H9 (cell line): Measurements from ENCODE around the gene CCDC9B. TPM values are rescaled to one million over a fixed set of nuclear protein-coding genes. Genes with fewer than 3 reads are reported as not detected.

Experiments used
- DNase-seq: peaks from one replicate; pipeline ENCODE4 v3.0.0-alpha.2; 2017
- H2AFZ ChIP-seq: one replicate; pipeline ENCODE4 v1.6.1; 2013; ENCODE audit warnings: mild to moderate bottlenecking, low read length, control low read depth, moderate library complexity
- H2AK5ac ChIP-seq: 2 replicates; pipeline ENCODE4 v1.6.1; 2013; ENCODE audit warnings: low read length, control low read depth, mixed read lengths; ENCODE audit not compliant: insufficient read length
- H2BK120ac ChIP-seq: one replicate; pipeline ENCODE4 v1.6.1; 2013; ENCODE audit warnings: low read depth, mild to moderate bottlenecking, low read length, control low read depth, inconsistent platforms; ENCODE audit not compliant: poor library complexity, severe bottlenecking
- H2BK12ac ChIP-seq: 2 replicates; pipeline ENCODE4 v1.6.1; 2013; ENCODE audit warnings: low read length, control low read depth, mixed read lengths, low read depth; ENCODE audit not compliant: insufficient read length
- H2BK15ac ChIP-seq: 2 replicates; pipeline ENCODE4 v1.6.1; 2013; ENCODE audit warnings: low read depth, low read length, control low read depth
- H2BK20ac ChIP-seq: one replicate; pipeline ENCODE4 v1.6.1; 2013; ENCODE audit warnings: low read depth, mild to moderate bottlenecking, low read length, control low read depth, inconsistent platforms; ENCODE audit not compliant: poor library complexity, severe bottlenecking
- H2BK5ac ChIP-seq: 2 replicates; pipeline ENCODE4 v1.6.1; 2013; ENCODE audit warnings: low read length, control low read depth, mixed read lengths; ENCODE audit not compliant: insufficient read length
- H3K14ac ChIP-seq: 2 replicates; pipeline ENCODE4 v1.6.1; 2013; ENCODE audit warnings: low read length, control low read depth; ENCODE audit not compliant: insufficient read depth
- H3K18ac ChIP-seq: 2 replicates; pipeline ENCODE4 v1.6.1; 2013; ENCODE audit warnings: low read depth, mild to moderate bottlenecking, mixed read lengths, low read length, control low read depth; ENCODE audit not compliant: insufficient read length
- H3K23ac ChIP-seq: 2 replicates; pipeline ENCODE4 v1.6.1; 2013; ENCODE audit warnings: low read length, control low read depth, mixed read lengths, low read depth; ENCODE audit not compliant: insufficient read length
- H3K23me2 ChIP-seq: 2 replicates; pipeline ENCODE4 v1.6.1; 2013; ENCODE audit warnings: low read depth, mild to moderate bottlenecking, mixed read lengths, low read length, control low read depth; ENCODE audit not compliant: insufficient read length, poor library complexity, severe bottlenecking
- H3K27ac ChIP-seq: 2 replicates; pipeline ENCODE4 v1.5.1; 2013; ENCODE audit warnings: low read length, control low read depth, mixed read lengths, low read depth; ENCODE audit not compliant: insufficient read length
- H3K27me3 ChIP-seq: 2 replicates; pipeline ENCODE4 v1.6.1; 2013; ENCODE audit warnings: low read length, control low read depth, inconsistent platforms; ENCODE audit not compliant: insufficient read depth
- H3K4ac ChIP-seq: 2 replicates; pipeline ENCODE4 v1.6.1; 2013; ENCODE audit warnings: low read depth, mild to moderate bottlenecking, control low read depth, inconsistent platforms, low read length, moderate library complexity
- H3K4me1 ChIP-seq: 2 replicates; pipeline ENCODE4 v1.6.1; 2013; ENCODE audit warnings: low read length, control low read depth, inconsistent platforms; ENCODE audit not compliant: insufficient read depth
- H3K4me2 ChIP-seq: 2 replicates; pipeline ENCODE4 v1.6.1; 2013; ENCODE audit warnings: low read length, control low read depth, mixed read lengths; ENCODE audit not compliant: insufficient read length, insufficient read depth
- H3K56ac ChIP-seq: 2 replicates; pipeline ENCODE4 v1.6.1; 2013; ENCODE audit warnings: low read depth, mild to moderate bottlenecking, mixed read lengths, low read length, control low read depth; ENCODE audit not compliant: insufficient read length
- H3K79me1 ChIP-seq: 2 replicates; pipeline ENCODE4 v1.6.1; 2013; ENCODE audit warnings: low read depth, mild to moderate bottlenecking, moderate library complexity, low read length, control low read depth, inconsistent platforms; ENCODE audit not compliant: insufficient read depth, poor library complexity, severe bottlenecking
- H3K79me2 ChIP-seq: 2 replicates; pipeline ENCODE4 v1.6.1; 2013; ENCODE audit warnings: low read length, control low read depth, inconsistent platforms; ENCODE audit not compliant: insufficient read depth
- H3K9ac ChIP-seq: 2 replicates; pipeline ENCODE4 v1.6.1; 2013; ENCODE audit warnings: low read length, control low read depth, mixed read lengths; ENCODE audit not compliant: insufficient read length; ENCODE audit errors: extremely low read depth
- H3K9me3 ChIP-seq: one replicate; pipeline ENCODE4 v1.6.1; 2013; ENCODE audit warnings: low read depth, low read length, inconsistent platforms; ENCODE audit not compliant: control insufficient read depth
- H3T11ph ChIP-seq: one replicate; pipeline ENCODE4 v1.6.1; 2013; ENCODE audit warnings: mild to moderate bottlenecking, low read length, control low read depth, inconsistent platforms
- H4K20me1 ChIP-seq: one replicate; pipeline ENCODE4 v1.6.1; 2013; ENCODE audit not compliant: control insufficient read depth, insufficient read length, insufficient read depth
- H4K5ac ChIP-seq: 2 replicates; pipeline ENCODE4 v1.6.1; 2013; ENCODE audit warnings: low read depth, mild to moderate bottlenecking, mixed read lengths, low read length, control low read depth; ENCODE audit not compliant: insufficient read length
- H4K8ac ChIP-seq: replicated peaks from 2 replicates; pipeline ENCODE4 v1.6.1; 2013; ENCODE audit warnings: low read length, control low read depth, mixed read lengths, low read depth; ENCODE audit not compliant: insufficient read length
- H4K91ac ChIP-seq: 2 replicates; pipeline ENCODE4 v1.6.1; 2013; ENCODE audit warnings: low read depth, mild to moderate bottlenecking, moderate library complexity, mixed read lengths, low read length, control low read depth; ENCODE audit not compliant: insufficient read length
- H3K27ac Mint-ChIP-seq, 3 experiments: 2 replicates in 2 of 3; 3 replicates in 1 of 3; pipeline ENCODE4 v1.8.0; 2020 to 2021; ENCODE audit warnings: mixed read lengths in 3 of 3, mild to moderate bottlenecking in 1 of 3, moderate library complexity in 1 of 3
- H3K27me3 Mint-ChIP-seq: 2 replicates; pipeline ENCODE4 v1.8.0; 2021; ENCODE audit warnings: low read depth, mild to moderate bottlenecking, moderate library complexity, mixed read lengths
- H3K36me3 Mint-ChIP-seq, 3 experiments: 2 replicates in 2 of 3; 3 replicates in 1 of 3; pipeline ENCODE4 v1.8.0; 2020 to 2021; ENCODE audit warnings: low read depth in 3 of 3, mixed read lengths in 3 of 3; ENCODE audit not compliant: insufficient read depth in 1 of 3
- H3K4me1 Mint-ChIP-seq, 2 experiments: 2 replicates each; pipeline ENCODE4 v1.8.0; 2020; ENCODE audit warnings: mixed read lengths in 2 of 2
- H3K4me3 Mint-ChIP-seq, 2 experiments: 2 replicates in 1 of 2; 3 replicates in 1 of 2; pipeline ENCODE4 v1.8.0; 2020 to 2021; ENCODE audit warnings: mild to moderate bottlenecking in 2 of 2, mixed read lengths in 2 of 2, moderate library complexity in 1 of 2
- H3K9me3 Mint-ChIP-seq, 2 experiments: 2 replicates in 1 of 2; 3 replicates in 1 of 2; pipeline ENCODE4 v1.8.0; 2020; ENCODE audit warnings: mild to moderate bottlenecking in 2 of 2, mixed read lengths in 2 of 2, moderate library complexity in 1 of 2
- CTCF ChIP-seq: fragments of 200-600 bp; sonication (generic); conservative IDR thresholded peaks from 3 replicates; pipeline ENCODE4 v1.8.0; 2021; ENCODE audit warnings: antibody characterized with exemption, mild to moderate bottlenecking
- WGBS: extraction: QIAGEN DNeasy Blood & Tissue Kit; methylation state at CpG from one replicate; pipeline ENCODE4 v1.1.7; 2013; ENCODE audit warnings: missing lambda C conversion rate, low lambda C conversion rate, mixed read lengths; ENCODE audit not compliant: insufficient read length; ENCODE audit errors: extremely low coverage; 5-methylcytosine and 5-hydroxymethylcytosine counted together
- total RNA-seq: library from RNA; stranded (reverse); gene quantifications from 2 replicates; pipeline ENCODE4 v1.2.1, GENCODE V29; 2021

The CCDC9B gene
- total RNA-seq, 1 experiment from 2014 or later: 0.48 TPM

- Mint-ChIP-seq H3K36me3 (no peaks in the 10 kb centered on the region; a peak in 1 of 7 replicates), H3K27ac (no peak overlapping the region), H3K4me3 (no peak overlapping the region), H3K9me3 (peaks cover 0 to 2% of the 10 kb centered on the region in 2 experiments; a peak in 1 of 5 replicates), H3K27me3 (peaks cover 24% of the 10 kb centered on the region), H3K4me1 (peaks cover 18 to 19% of the 10 kb centered on the region in 2 experiments)
- no peaks in the 10 kb centered on the region for H4K20me1 ChIP-seq
- peaks cover 6% of the 10 kb centered on the region; the same call in 1 of the 2 replicates for H3K4me1 ChIP-seq
- no peak overlapping the region for H3K27ac ChIP-seq
- H3K9ac ChIP-seq: no peak overlapping the region
- H3K4me2 ChIP-seq: no peak overlapping the region
- no peak overlapping the region for H3K18ac ChIP-seq
- H2BK15ac ChIP-seq: no peak overlapping the region
- H3K23ac ChIP-seq: no peak overlapping the region
- no peaks in the 10 kb centered on the region for H3K79me2 ChIP-seq
- no peaks in the 10 kb centered on the region; the same call in 1 of the 2 replicates for H3K27me3 ChIP-seq
- WGBS: no CpG with 5 or more reads among the region's 2 CpGs
- H3K79me1 ChIP-seq: no peaks in the 10 kb centered on the region
- H3K4ac ChIP-seq: no peak overlapping the region
- no peak overlapping the region for H2AK5ac ChIP-seq
- no peak overlapping the region for H2BK120ac ChIP-seq
- no peak overlapping the region for H4K5ac ChIP-seq
- no peak overlapping the region for H3K14ac ChIP-seq
- no peaks in the 10 kb centered on the region for H3K23me2 ChIP-seq
- H4K8ac ChIP-seq: no peak overlapping the region
- H3K9me3 ChIP-seq: no peaks in the 10 kb centered on the region
- no peak for DNase-seq
- no peak overlapping the region for H2AFZ ChIP-seq
- H2BK12ac ChIP-seq: no peak overlapping the region
- no peak for TF ChIP-seq CTCF
- H4K91ac ChIP-seq: no peak overlapping the region
- no peak overlapping the region for H3T11ph ChIP-seq
- H2BK5ac ChIP-seq: no peak overlapping the region
- H2BK20ac ChIP-seq: no peak overlapping the region
- no peak overlapping the region for H3K56ac ChIP-seq
Measured at GRCh38 chr15:40372981-40373380, 32.2 kb upstream of the CCDC9B start.
